ENCODE results near the gene HOXD3. TPM values are rescaled to one million over a fixed set of nuclear protein-coding genes. Genes with fewer than 3 reads are reported as not detected.

Gene HOXD3
- total RNA-seq, 4 donors from 2014 or later, result 0.86 to 2.1 (median 1.4) TPM

DNA sequence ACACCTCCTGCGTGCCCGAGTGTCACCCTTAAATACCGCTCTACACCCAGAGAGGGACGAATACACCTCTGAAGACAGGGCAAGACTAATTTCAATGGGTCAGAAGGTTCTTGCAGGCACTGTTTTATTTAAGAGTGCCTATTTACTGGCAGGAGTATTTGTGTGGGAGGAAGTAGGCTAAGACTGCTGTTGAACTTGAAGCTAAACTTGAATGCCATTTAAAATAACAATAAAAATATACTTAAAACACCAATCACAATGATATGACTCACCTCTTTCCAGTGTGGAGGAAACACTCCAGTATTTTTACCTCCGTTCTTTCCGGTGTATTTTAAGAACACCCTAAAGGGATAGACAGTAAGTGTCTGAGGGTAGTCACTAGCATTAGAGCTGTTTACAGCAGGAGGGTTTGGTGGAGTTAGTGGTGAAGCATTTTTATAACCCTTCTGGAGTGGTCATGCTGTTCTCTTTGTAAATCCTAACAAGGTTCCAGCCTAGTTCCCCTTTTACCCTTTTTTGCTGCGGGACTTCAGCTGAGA, 21.7 kb downstream of the HOXD3 start:
- TF ChIP-seq POLR2A (IDR thresholded peaks at IDR 0.05; ENCODE audit: low read depth) (no peak), POLR2AphosphoS5 (IDR thresholded peaks at IDR 0.05) (no peak), EP300 (IDR thresholded peaks at IDR 0.05) (no peak)
- TF ChIP-seq, protein P1, sequence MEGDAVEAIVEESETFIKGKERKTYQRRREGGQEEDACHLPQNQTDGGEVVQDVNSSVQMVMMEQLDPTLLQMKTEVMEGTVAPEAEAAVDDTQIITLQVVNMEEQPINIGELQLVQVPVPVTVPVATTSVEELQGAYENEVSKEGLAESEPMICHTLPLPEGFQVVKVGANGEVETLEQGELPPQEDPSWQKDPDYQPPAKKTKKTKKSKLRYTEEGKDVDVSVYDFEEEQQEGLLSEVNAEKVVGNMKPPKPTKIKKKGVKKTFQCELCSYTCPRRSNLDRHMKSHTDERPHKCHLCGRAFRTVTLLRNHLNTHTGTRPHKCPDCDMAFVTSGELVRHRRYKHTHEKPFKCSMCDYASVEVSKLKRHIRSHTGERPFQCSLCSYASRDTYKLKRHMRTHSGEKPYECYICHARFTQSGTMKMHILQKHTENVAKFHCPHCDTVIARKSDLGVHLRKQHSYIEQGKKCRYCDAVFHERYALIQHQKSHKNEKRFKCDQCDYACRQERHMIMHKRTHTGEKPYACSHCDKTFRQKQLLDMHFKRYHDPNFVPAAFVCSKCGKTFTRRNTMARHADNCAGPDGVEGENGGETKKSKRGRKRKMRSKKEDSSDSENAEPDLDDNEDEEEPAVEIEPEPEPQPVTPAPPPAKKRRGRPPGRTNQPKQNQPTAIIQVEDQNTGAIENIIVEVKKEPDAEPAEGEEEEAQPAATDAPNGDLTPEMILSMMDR (IDR thresholded peaks at IDR 0.05), result no peak
- WGBS, result 25% methylated on average over 7 of the region's 7 CpGs
- Histone ChIP-seq H3K4me1 (peaks cover 6 to 24% (median 20%) of the 10 kb centered on the region in 4 donors), H3K36me3 (no peaks in the 10 kb centered on the region), H3K9me3 (no peaks in the 10 kb centered on the region), H3K27ac (replicated peaks in 1 of 4) (peak overlapping the region in 1 of 4 donors; percentile 10), H3K4me3 (peak overlapping the region; percentile 36 to 44 (median 40)), H3K27me3 (peaks cover 0 to 92% (median 37%) of the 10 kb centered on the region in 4 donors)
- no peak for DNase-seq (ENCODE audit: extremely low spot score)
- intact Hi-C loops (cut with DNase I), result no loop called here

DNA sequence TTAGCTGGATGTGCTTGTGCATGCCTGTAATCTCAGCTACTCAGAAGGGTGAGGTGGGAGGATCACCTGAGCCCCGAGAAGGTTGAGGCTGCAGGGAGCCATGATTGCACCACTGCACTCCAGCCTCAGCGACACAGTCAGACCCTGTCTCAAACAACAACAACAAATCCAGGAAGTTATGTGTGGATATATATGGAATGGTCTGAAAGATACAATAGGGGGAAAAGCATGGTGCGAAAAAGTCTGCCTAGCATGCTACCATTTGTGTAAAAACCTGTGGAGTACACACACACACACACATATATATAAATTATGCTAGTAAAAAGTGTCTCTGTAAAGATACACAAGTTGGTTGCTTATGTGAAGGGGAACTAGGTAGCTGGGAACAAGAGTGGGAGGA, 24.4 kb downstream of the HOXD3 start:
- Histone ChIP-seq H3K36me3 (no peaks in the 10 kb centered on the region), H3K27ac (replicated peaks in 1 of 4) (no peak overlapping the region), H3K4me3 (no peak overlapping the region), H3K27me3 (peaks cover 0 to 90% (median 18%) of the 10 kb centered on the region in 4 donors), H3K4me1 (peaks cover 6 to 13% (median 11%) of the 10 kb centered on the region in 4 donors), H3K9me3 (no peaks in the 10 kb centered on the region)
- 79% methylated on average over 3 of the region's 3 CpGs for WGBS
- TF ChIP-seq, protein P1 (IDR thresholded peaks at IDR 0.05), result no peak
- TF ChIP-seq POLR2AphosphoS5 (IDR thresholded peaks at IDR 0.05), result no peak
- TF ChIP-seq POLR2A (IDR thresholded peaks at IDR 0.05; ENCODE audit: low read depth), result no peak
- TF ChIP-seq EP300 (IDR thresholded peaks at IDR 0.05), result no peak
- intact Hi-C loops (cut with DNase I), result no loop called here
- DNase-seq (ENCODE audit: extremely low spot score), result no peak

DNA sequence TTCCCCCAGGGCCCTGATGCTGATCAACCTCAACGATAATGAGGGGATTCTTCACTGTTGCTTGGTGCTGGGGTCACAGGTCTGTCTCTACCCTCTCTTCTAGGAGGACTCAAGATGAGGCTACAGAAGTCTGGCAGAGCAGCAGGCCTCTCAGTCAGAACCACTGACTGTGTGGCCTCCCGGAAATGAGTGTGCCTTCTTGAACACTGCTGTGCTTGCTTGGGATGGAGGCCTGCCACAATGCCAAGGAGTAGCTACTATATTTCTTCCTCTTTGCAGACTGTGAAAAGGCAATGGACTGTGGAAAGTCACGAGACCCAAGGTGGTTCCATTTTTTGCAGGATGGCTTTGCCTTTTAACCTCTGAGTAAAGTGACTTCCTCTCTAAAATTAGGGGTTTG, 25.6 kb downstream of the HOXD3 start:
- peaks cover 0 to 89% (median 16%) of the 10 kb centered on the region in 4 donors for H3K27me3 ChIP-seq
- WGBS, result 82% methylated on average over 3 of the region's 3 CpGs
- no peak for TF ChIP-seq POLR2A (IDR thresholded peaks at IDR 0.05; ENCODE audit: low read depth)
- no peak for TF ChIP-seq EP300 (IDR thresholded peaks at IDR 0.05)
- no peak for TF ChIP-seq POLR2AphosphoS5 (IDR thresholded peaks at IDR 0.05)
- TF ChIP-seq, protein P1 (IDR thresholded peaks at IDR 0.05), result no peak
- peaks cover 8 to 20% (median 14%) of the 10 kb centered on the region in 4 donors for H3K4me1 ChIP-seq
- no peaks in the 10 kb centered on the region for H3K36me3 ChIP-seq
- H3K9me3 ChIP-seq, result no peaks in the 10 kb centered on the region
- no peak for DNase-seq (ENCODE audit: extremely low spot score)
- H3K4me3 ChIP-seq, result no peak overlapping the region
- H3K27ac ChIP-seq (replicated peaks in 1 of 4), result no peak overlapping the region
- intact Hi-C loops (cut with DNase I), result no loop called here

DNA sequence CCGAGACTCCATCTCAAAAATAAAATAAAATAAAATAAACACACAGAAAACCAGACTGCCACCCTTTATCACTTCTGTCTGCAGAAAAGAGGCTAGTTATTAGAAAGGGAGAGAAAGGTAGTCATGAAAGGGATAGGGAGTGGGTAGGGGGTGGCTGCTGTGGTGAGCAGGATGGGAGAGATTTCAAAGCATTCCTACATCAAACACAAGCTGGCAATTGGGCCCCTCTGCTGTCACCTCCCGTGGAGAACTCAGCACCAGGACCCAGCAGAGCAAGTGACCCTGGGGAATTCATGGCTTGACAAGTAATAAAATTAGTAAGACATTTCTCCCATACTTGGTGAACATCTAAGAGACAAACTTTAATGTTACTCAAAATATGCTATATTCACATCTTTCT, 27.6 kb downstream of the HOXD3 start:
- Histone ChIP-seq H3K4me1 (peaks cover 18 to 29% (median 25%) of the 10 kb centered on the region in 4 donors), H3K36me3 (no peaks in the 10 kb centered on the region), H3K27me3 (peaks cover 10 to 89% (median 26%) of the 10 kb centered on the region in 4 donors), H3K9me3 (no peaks in the 10 kb centered on the region), H3K27ac (replicated peaks in 1 of 4) (no peak overlapping the region), H3K4me3 (no peak overlapping the region)
- intact Hi-C loops (cut with DNase I), result no loop called here
- TF ChIP-seq POLR2A (IDR thresholded peaks at IDR 0.05; ENCODE audit: low read depth) (no peak), EP300 (IDR thresholded peaks at IDR 0.05) (no peak), POLR2AphosphoS5 (IDR thresholded peaks at IDR 0.05) (no peak)
- TF ChIP-seq, protein P1 (IDR thresholded peaks at IDR 0.05), result no peak
- no peak for DNase-seq (ENCODE audit: extremely low spot score)
- 63% methylated on average over 2 of the region's 2 CpGs for WGBS

DNA sequence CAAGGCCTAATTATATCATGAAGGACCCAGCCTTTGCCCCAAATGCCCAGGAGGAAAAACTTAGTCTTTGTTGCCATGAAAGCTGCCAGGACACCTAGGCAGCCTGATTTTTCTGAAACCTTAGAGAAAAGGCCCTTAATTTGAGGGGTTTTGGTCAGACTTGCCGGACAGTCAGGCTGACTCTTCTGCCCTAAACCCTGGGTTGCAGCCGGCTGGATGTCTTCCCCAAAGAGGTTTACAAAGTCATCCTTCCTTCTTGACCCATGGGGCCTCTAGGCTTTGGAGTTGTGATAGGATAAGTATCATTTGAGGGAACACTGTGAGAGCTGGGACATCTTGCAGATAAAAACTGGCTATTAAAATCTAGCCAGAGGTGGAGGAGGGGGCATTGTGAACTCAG, 28.9 kb downstream of the HOXD3 start:
- intact Hi-C loops (cut with DNase I), result no loop called here
- 75% methylated on average over 2 of the region's 2 CpGs for WGBS
- TF ChIP-seq POLR2A (IDR thresholded peaks at IDR 0.05; ENCODE audit: low read depth) (no peak), EP300 (IDR thresholded peaks at IDR 0.05) (no peak), POLR2AphosphoS5 (IDR thresholded peaks at IDR 0.05) (no peak)
- TF ChIP-seq, protein P1 (IDR thresholded peaks at IDR 0.05), result no peak
- DNase-seq (ENCODE audit: extremely low spot score), result peak; percentile 88
- H3K9me3 ChIP-seq, result no peaks in the 10 kb centered on the region
- H3K36me3 ChIP-seq, result no peaks in the 10 kb centered on the region
- peaks cover 10 to 89% (median 34%) of the 10 kb centered on the region in 4 donors for H3K27me3 ChIP-seq
- H3K4me1 ChIP-seq, result peaks cover 18 to 33% (median 27%) of the 10 kb centered on the region in 4 donors
- no peak overlapping the region for H3K4me3 ChIP-seq
- H3K27ac ChIP-seq (replicated peaks in 1 of 4), result no peak overlapping the region
